Measurements from ENCODE around the gene GBF1. TPM values are rescaled to one million over a fixed set of nuclear protein-coding genes. Genes with fewer than 3 reads are reported as not detected.

GBF1 gene
- polyA plus RNA-seq, 3 donors: 4.2 to 17.4 (median 11.9) TPM

- Mint-ChIP-seq H3K36me3 (peaks cover 71 to 82% of the 10 kb centered on the region in 2 donors), H3K9me3 (no peaks in the 10 kb centered on the region), H3K4me1 (no peaks in the 10 kb centered on the region), H3K27me3 (ENCODE audit: low read depth in 3 of 3) (no peaks in the 10 kb centered on the region), H3K4me3 (no peak overlapping the region), H3K27ac (peak overlapping the region in 1 of 7 donors; percentile 57)
- Histone ChIP-seq H4K20me1 (ENCODE audit: insufficient read depth, low read length) (peaks cover 88% of the 10 kb centered on the region), H3K27me3 (ENCODE audit: control insufficient read depth in 2 of 2, insufficient read depth in 2 of 2, low read length in 2 of 2) (no peaks in the 10 kb centered on the region), H3K4me2 (replicated peaks; ENCODE audit: extremely low read depth, low read length, poor library complexity, severe bottlenecking) (no peak overlapping the region), H3K4me1 (ENCODE audit: control insufficient read depth in 1 of 2, insufficient read depth in 2 of 2, low read length in 2 of 2) (no peaks in the 10 kb centered on the region), H3K9ac (ENCODE audit: insufficient read depth, low read length, poor library complexity, severe bottlenecking) (no peak overlapping the region), H3K36me3 (replicated peaks in 1 of 2; ENCODE audit: control insufficient read depth in 1 of 2, insufficient read depth in 2 of 2, low read length in 2 of 2) (peaks cover 54 to 94% of the 10 kb centered on the region in 2 donors), H3K4me3 (replicated peaks in 1 of 3; ENCODE audit: low read depth in 2 of 3, low read length in 3 of 3) (no peak overlapping the region), H3K79me2 (ENCODE audit: insufficient read depth, low read length) (peaks cover 55% of the 10 kb centered on the region), H3K27ac (ENCODE audit: low read depth in 1 of 2, low read length in 2 of 2) (no peak overlapping the region), H3K9me3 (replicated peaks in 1 of 2; ENCODE audit: control insufficient read depth in 1 of 2, insufficient read depth in 1 of 2, low read length in 2 of 2) (no peaks in the 10 kb centered on the region), H2AFZ (ENCODE audit: insufficient read depth, low read depth, low read length, poor library complexity, severe bottlenecking) (no peak overlapping the region)
- no peak for TF ChIP-seq CTCF (IDR thresholded peaks at IDR 0.05)
- 86% methylated on average over 2 of the region's 4 CpGs for WGBS (ENCODE audit: insufficient coverage)
- DNase-seq: no peak
- intact Hi-C loops (cut with micrococcal nuclease): no loop called here
Observed at GRCh38 chr10:102262744-102263370, 17.5 kb downstream of the GBF1 start.

GRCh38 chr10:102264371-102264770 lies 19.0 kb downstream of the GBF1 start:
- no peak overlapping the region for H3K4me3 ChIP-seq (replicated peaks in 1 of 3; ENCODE audit: low read depth in 2 of 3, low read length in 3 of 3)
- peaks cover 89% of the 10 kb centered on the region for H4K20me1 ChIP-seq (ENCODE audit: insufficient read depth, low read length)
- H3K27ac Mint-ChIP-seq: no peak overlapping the region
- no peaks in the 10 kb centered on the region for H3K9me3 Mint-ChIP-seq
- H3K27ac ChIP-seq (ENCODE audit: low read depth in 1 of 2, low read length in 2 of 2): no peak overlapping the region
- H3K4me1 ChIP-seq (ENCODE audit: control insufficient read depth in 1 of 2, insufficient read depth in 2 of 2, low read length in 2 of 2): no peaks in the 10 kb centered on the region
- no peaks in the 10 kb centered on the region for H3K27me3 ChIP-seq (ENCODE audit: control insufficient read depth in 2 of 2, insufficient read depth in 2 of 2, low read length in 2 of 2)
- H3K36me3 Mint-ChIP-seq: peaks cover 73 to 86% of the 10 kb centered on the region in 2 donors
- no peak overlapping the region for H3K4me2 ChIP-seq (replicated peaks; ENCODE audit: extremely low read depth, low read length, poor library complexity, severe bottlenecking)
- intact Hi-C loops (cut with micrococcal nuclease): no loop called here
- no peaks in the 10 kb centered on the region for H3K9me3 ChIP-seq (replicated peaks in 1 of 2; ENCODE audit: control insufficient read depth in 1 of 2, insufficient read depth in 1 of 2, low read length in 2 of 2)
- H3K36me3 ChIP-seq (replicated peaks in 1 of 2; ENCODE audit: control insufficient read depth in 1 of 2, insufficient read depth in 2 of 2, low read length in 2 of 2): peaks cover 47 to 99% of the 10 kb centered on the region in 2 donors
- no peaks in the 10 kb centered on the region for H3K27me3 Mint-ChIP-seq (ENCODE audit: low read depth in 3 of 3)
- peaks cover 63% of the 10 kb centered on the region for H3K79me2 ChIP-seq (ENCODE audit: insufficient read depth, low read length)
- H3K9ac ChIP-seq (ENCODE audit: insufficient read depth, low read length, poor library complexity, severe bottlenecking): no peak overlapping the region
- no peak overlapping the region for H3K4me3 Mint-ChIP-seq
- peaks cover 12% of the 10 kb centered on the region for H3K4me1 Mint-ChIP-seq
- no peak for DNase-seq
- no peak overlapping the region for H2AFZ ChIP-seq (ENCODE audit: insufficient read depth, low read depth, low read length, poor library complexity, severe bottlenecking)
- no peak for TF ChIP-seq CTCF (IDR thresholded peaks at IDR 0.05)
- WGBS (ENCODE audit: insufficient coverage): no CpG with 5 or more reads among the region's 4 CpGs

Measured in CD14-positive monocyte (primary cell).